SU-DHL-6 (cell line): ENCODE measurements around the gene SPATA20.

Source experiments
- H2AFZ ChIP-seq: fragments of 200-600 bp; sonication (generic); 2 replicates; pipeline ENCODE4 v1.6.1; 2014; ENCODE audit warnings: low read depth, mild to moderate bottlenecking, moderate library complexity, mixed read lengths, antibody characterized with exemption, low read length; ENCODE audit not compliant: severe bottlenecking
- H3F3A ChIP-seq: fragments of 200-600 bp; shearing (Covaris generic); 2 replicates; pipeline ENCODE4 v1.6.0; 2016; ENCODE audit warnings: antibody characterized with exemption, mild to moderate bottlenecking; ENCODE audit not compliant: insufficient read depth
- H3K27ac ChIP-seq: fragments of 200-600 bp; sonication (generic); 2 replicates; pipeline ENCODE4 v1.5.1; 2016; ENCODE audit warnings: low read depth, mild to moderate bottlenecking, low read length, moderate library complexity, mixed read lengths
- H3K27me3 ChIP-seq: fragments of 200-600 bp; sonication (generic), shearing (Covaris generic); 2 replicates; pipeline ENCODE4 v1.6.0; 2014; ENCODE audit warnings: mild to moderate bottlenecking, low read length
- H3K36me3 ChIP-seq: fragments of 200-600 bp; sonication (generic); 2 replicates; pipeline ENCODE4 v1.6.1; 2014; ENCODE audit warnings: mild to moderate bottlenecking, low read length, mixed read lengths
- H3K4me2 ChIP-seq: fragments of 300-600, 200-600 bp; shearing (Covaris generic), sonication (generic); 2 replicates; pipeline ENCODE4 v1.6.0; 2014; ENCODE audit warnings: low read length, low read depth, mild to moderate bottlenecking; ENCODE audit not compliant: poor library complexity, severe bottlenecking
- H3K4me3 ChIP-seq: fragments of 200-600 bp; sonication (generic); 2 replicates; pipeline ENCODE4 v1.5.1; 2014; ENCODE audit warnings: antibody characterized with exemption, low read length, mild to moderate bottlenecking, mixed read lengths; ENCODE audit not compliant: insufficient read depth, poor library complexity, severe bottlenecking
- H3K79me2 ChIP-seq: fragments of 200-600 bp; sonication (generic); 2 replicates; pipeline ENCODE4 v1.6.1; 2014; ENCODE audit warnings: mild to moderate bottlenecking, low read length, moderate library complexity; ENCODE audit not compliant: insufficient read depth
- H3K9ac ChIP-seq: fragments of 200-600 bp; sonication (generic); 2 replicates; pipeline ENCODE4 v1.7.0; 2014; ENCODE audit warnings: mild to moderate bottlenecking, low read length
- H3K9me2 ChIP-seq: fragments of 200-600 bp; sonication (generic); replicated peaks from 2 replicates; pipeline ENCODE4 v1.6.1; 2014; ENCODE audit warnings: low read length; ENCODE audit not compliant: insufficient read depth
- H3K9me3 ChIP-seq: fragments of 200-600 bp; sonication (generic); 2 replicates; pipeline ENCODE4 v1.6.1; 2014; ENCODE audit warnings: low read length, mixed read lengths; ENCODE audit not compliant: insufficient read depth
- H4K20me1 ChIP-seq: fragments of 200-600 bp; sonication (generic); 2 replicates; pipeline ENCODE4 v1.6.1; 2014; ENCODE audit warnings: low read depth, mild to moderate bottlenecking, antibody characterized with exemption, low read length, moderate library complexity, mixed read lengths
- CTCF ChIP-seq: fragments of 200-600 bp; sonication (generic); IDR thresholded peaks from one replicate; pipeline ENCODE4 v1.5.1; 2017; ENCODE audit warnings: antibody characterized with exemption, mild to moderate bottlenecking, low read length, moderate library complexity; ENCODE audit not compliant: insufficient read depth, poor library complexity, severe bottlenecking
- EZH2phosphoT487 ChIP-seq: fragments of 200-600 bp; sonication (generic), shearing (Covaris generic); conservative IDR thresholded peaks from 2 replicates; pipeline ENCODE4 v1.6.1; 2018; ENCODE audit warnings: mild to moderate bottlenecking, antibody characterized with exemption, low read length, moderate library complexity, mixed read lengths

The SPATA20 gene

GRCh38 chr17:50561746-50562141, 14.8 kb downstream of the SPATA20 start:
- H3K4me3 ChIP-seq, result no peak overlapping the region
- H3K27me3 ChIP-seq, result no peaks in the 10 kb centered on the region
- no peak overlapping the region for H3K9ac ChIP-seq
- no peaks in the 10 kb centered on the region for H4K20me1 ChIP-seq
- TF ChIP-seq EZH2phosphoT487 (no peak), CTCF (no peak)
- H3K9me2 ChIP-seq, result no peaks in the 10 kb centered on the region
- no peak overlapping the region for H3K4me2 ChIP-seq
- H3K36me3 ChIP-seq, result no peaks in the 10 kb centered on the region
- H3K9me3 ChIP-seq, result no peaks in the 10 kb centered on the region
- H3K27ac ChIP-seq, result no peak overlapping the region
- H3K79me2 ChIP-seq, result no peaks in the 10 kb centered on the region
- H3F3A ChIP-seq, result no peaks in the 10 kb centered on the region
- H2AFZ ChIP-seq, result no peak overlapping the region

- Histone ChIP-seq H3K4me2 (no peak overlapping the region), H3F3A (no peaks in the 10 kb centered on the region), H3K9me3 (no peaks in the 10 kb centered on the region), H3K36me3 (no peaks in the 10 kb centered on the region), H3K9ac (no peak overlapping the region), H3K9me2 (no peaks in the 10 kb centered on the region), H3K4me3 (no peak overlapping the region), H3K27ac (no peak overlapping the region), H3K27me3 (no peaks in the 10 kb centered on the region), H2AFZ (no peak overlapping the region), H3K79me2 (no peaks in the 10 kb centered on the region), H4K20me1 (no peaks in the 10 kb centered on the region)
- TF ChIP-seq CTCF (no peak), EZH2phosphoT487 (no peak)
Observed at GRCh38 chr17:50562242-50563091, 15.5 kb downstream of the SPATA20 start.

GRCh38 chr17:50563092-50563511, 16.1 kb downstream of the SPATA20 start:
- Histone ChIP-seq H3K4me2 (no peak overlapping the region), H4K20me1 (no peaks in the 10 kb centered on the region), H3K9ac (no peak overlapping the region), H3F3A (no peaks in the 10 kb centered on the region), H3K79me2 (no peaks in the 10 kb centered on the region), H3K9me3 (no peaks in the 10 kb centered on the region), H3K27me3 (no peaks in the 10 kb centered on the region), H2AFZ (no peak overlapping the region), H3K36me3 (no peaks in the 10 kb centered on the region), H3K9me2 (no peaks in the 10 kb centered on the region), H3K4me3 (no peak overlapping the region), H3K27ac (no peak overlapping the region)
- no peak for TF ChIP-seq CTCF
- no peak for TF ChIP-seq EZH2phosphoT487
